Ectodermal cell (in vitro differentiated cells): ENCODE measurements around the gene DPYD.

Experiments
- H3K27ac ChIP-seq: 2 replicates; pipeline ENCODE4 v1.7.0; 2013; ENCODE audit warnings: mild to moderate bottlenecking, low read depth, low read length; ENCODE audit not compliant: insufficient read depth, poor library complexity, severe bottlenecking
- H3K27me3 ChIP-seq: 2 replicates; pipeline ENCODE4 v1.7.0; 2013; ENCODE audit warnings: mild to moderate bottlenecking, low read length; ENCODE audit not compliant: insufficient read depth, control insufficient read depth, poor library complexity, severe bottlenecking
- H3K36me3 ChIP-seq: one replicate; pipeline ENCODE4 v1.7.0; 2013; ENCODE audit warnings: low read length; ENCODE audit not compliant: control insufficient read depth, insufficient read depth
- H3K4me1 ChIP-seq: one replicate; pipeline ENCODE4 v1.7.0; 2013; ENCODE audit warnings: low read length; ENCODE audit not compliant: control insufficient read depth, insufficient read depth
- H3K4me3 ChIP-seq: 2 replicates; pipeline ENCODE4 v1.7.0; 2013; ENCODE audit warnings: low read depth, low read length, control low read depth; ENCODE audit not compliant: insufficient read depth
- H3K9me3 ChIP-seq: 2 replicates; pipeline ENCODE4 v1.7.0; 2013; ENCODE audit warnings: mild to moderate bottlenecking, low read length, moderate library complexity; ENCODE audit not compliant: control insufficient read depth
- WGBS, 2 experiments: methylation state at CpG; one replicate each; pipeline ENCODE4 v1.1.7; 2013; ENCODE audit warnings: missing lambda C conversion rate in 2 of 2; 5-methylcytosine and 5-hydroxymethylcytosine counted together

DPYD gene

GRCh38 chr1:97308131-97308530 lies 612.7 kb downstream of the DPYD start:
- no peaks in the 10 kb centered on the region for H3K27me3 ChIP-seq
- no peak overlapping the region for H3K4me3 ChIP-seq
- H3K9me3 ChIP-seq: no peaks in the 10 kb centered on the region
- WGBS, 2 experiments: 90 to 92% methylated on average over 1 of the region's 1 CpG
- H3K27ac ChIP-seq: no peak overlapping the region
- no peaks in the 10 kb centered on the region for H3K36me3 ChIP-seq
- no peaks in the 10 kb centered on the region for H3K4me1 ChIP-seq

- Histone ChIP-seq H3K27ac (no peak overlapping the region), H3K4me3 (no peak overlapping the region), H3K36me3 (no peaks in the 10 kb centered on the region), H3K27me3 (no peaks in the 10 kb centered on the region), H3K9me3 (no peaks in the 10 kb centered on the region), H3K4me1 (no peaks in the 10 kb centered on the region)
These were observed 613.3 kb downstream of the DPYD start for GRCh38 chr1:97307568-97307967.

- H3K27ac ChIP-seq: no peak overlapping the region
- H3K9me3 ChIP-seq: no peaks in the 10 kb centered on the region
- no peaks in the 10 kb centered on the region for H3K4me1 ChIP-seq
- no peaks in the 10 kb centered on the region for H3K36me3 ChIP-seq
- H3K27me3 ChIP-seq: no peaks in the 10 kb centered on the region
- no peak overlapping the region for H3K4me3 ChIP-seq
- 100% methylated on average over 1 of the region's 2 CpGs; no CpG with 5 or more reads in 1 of the 2 experiments for WGBS, 2 experiments
These were observed 613.7 kb downstream of the DPYD start for GRCh38 chr1:97307151-97307550.

- Histone ChIP-seq H3K9me3 (no peaks in the 10 kb centered on the region), H3K36me3 (no peaks in the 10 kb centered on the region), H3K27me3 (no peaks in the 10 kb centered on the region), H3K4me3 (no peak overlapping the region), H3K4me1 (no peaks in the 10 kb centered on the region), H3K27ac (no peak overlapping the region)
These were observed 614.3 kb downstream of the DPYD start for GRCh38 chr1:97306504-97306903.

GRCh38 chr1:97304366-97304765 lies 616.5 kb downstream of the DPYD start:
- no peaks in the 10 kb centered on the region for H3K9me3 ChIP-seq
- no peak overlapping the region for H3K27ac ChIP-seq
- H3K4me3 ChIP-seq: no peak overlapping the region
- H3K27me3 ChIP-seq: no peaks in the 10 kb centered on the region
- H3K4me1 ChIP-seq: no peaks in the 10 kb centered on the region
- no peaks in the 10 kb centered on the region for H3K36me3 ChIP-seq
- WGBS, 2 experiments: 87 to 93% methylated on average over 2 of the region's 2 CpGs

DNA sequence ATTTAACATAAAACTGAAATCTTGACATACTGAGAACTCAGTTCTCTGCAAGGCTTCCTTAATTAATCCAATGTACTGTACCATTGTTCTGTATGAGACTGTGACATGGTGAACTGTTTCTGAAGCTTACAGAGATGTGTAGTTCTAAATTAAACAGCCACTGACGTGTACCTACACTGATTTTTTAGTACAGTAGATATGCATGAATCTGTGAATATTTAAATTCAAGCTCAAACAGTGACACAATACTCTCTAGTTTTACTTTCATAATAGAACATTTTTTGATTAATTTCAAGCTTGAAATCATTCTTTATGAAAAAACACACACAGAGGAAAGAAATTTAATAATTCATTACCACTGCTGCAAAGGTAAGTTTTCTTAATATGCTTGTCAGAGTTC lies 621.9 kb downstream of the DPYD start:
- no peak overlapping the region for H3K4me3 ChIP-seq
- WGBS, 2 experiments: 100% methylated on average over 1 of the region's 1 CpG
- no peak overlapping the region for H3K27ac ChIP-seq
- no peaks in the 10 kb centered on the region for H3K4me1 ChIP-seq
- no peaks in the 10 kb centered on the region for H3K27me3 ChIP-seq
- no peaks in the 10 kb centered on the region for H3K36me3 ChIP-seq
- no peaks in the 10 kb centered on the region for H3K9me3 ChIP-seq

DNA sequence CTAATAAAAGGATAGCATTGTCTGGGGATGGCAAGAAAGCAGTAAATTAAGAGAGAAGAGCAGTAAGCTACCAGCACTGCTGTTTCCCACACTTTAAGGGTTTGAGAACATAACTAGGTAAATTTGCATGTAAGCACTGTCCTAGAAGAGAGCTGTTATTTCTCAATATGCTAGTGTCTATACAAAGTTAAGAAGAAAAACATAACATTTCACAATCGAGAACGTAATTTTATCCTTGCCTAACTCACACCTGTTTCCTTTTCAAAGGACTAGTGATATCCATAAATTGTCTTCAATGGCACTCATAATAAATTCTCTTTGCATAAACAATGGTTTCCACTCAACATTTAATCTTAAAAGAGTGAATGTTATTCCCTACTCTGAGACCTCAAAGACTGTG lies 623.2 kb downstream of the DPYD start:
- H3K9me3 ChIP-seq: no peaks in the 10 kb centered on the region
- H3K4me3 ChIP-seq: no peak overlapping the region
- WGBS, 2 experiments: 92 to 94% methylated on average over 2 of the region's 2 CpGs
- no peaks in the 10 kb centered on the region for H3K27me3 ChIP-seq
- H3K27ac ChIP-seq: no peak overlapping the region
- H3K36me3 ChIP-seq: no peaks in the 10 kb centered on the region
- no peaks in the 10 kb centered on the region for H3K4me1 ChIP-seq

DNA sequence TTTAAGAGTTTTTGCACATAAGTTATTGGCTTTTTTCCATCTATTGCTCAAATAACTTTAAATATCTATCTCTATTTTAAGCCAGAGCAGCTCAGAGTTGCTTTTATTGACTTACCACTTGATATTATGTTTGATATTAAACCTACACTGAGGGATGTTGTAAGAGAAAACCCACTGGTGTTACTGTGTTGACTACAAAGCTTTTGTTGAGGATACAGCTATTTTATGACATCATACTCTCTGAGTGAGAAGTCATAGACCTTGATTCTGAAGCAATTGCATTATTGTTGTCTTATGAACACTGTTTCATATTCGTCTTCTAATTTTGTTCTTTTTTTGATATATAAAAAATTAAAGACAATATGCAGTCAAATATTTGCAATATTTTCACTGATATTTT lies 638.9 kb downstream of the DPYD start:
- H3K4me3 ChIP-seq: no peak overlapping the region
- WGBS, 2 experiments: no CpG with 5 or more reads among the region's 1 CpG
- H3K9me3 ChIP-seq: no peaks in the 10 kb centered on the region
- H3K27ac ChIP-seq: no peak overlapping the region
- no peaks in the 10 kb centered on the region for H3K36me3 ChIP-seq
- no peaks in the 10 kb centered on the region for H3K4me1 ChIP-seq
- H3K27me3 ChIP-seq: no peaks in the 10 kb centered on the region

GRCh38 chr1:97277891-97278654 lies 642.8 kb downstream of the DPYD start:
- Histone ChIP-seq H3K27ac (no peak overlapping the region), H3K27me3 (no peaks in the 10 kb centered on the region), H3K36me3 (no peaks in the 10 kb centered on the region), H3K4me3 (no peak overlapping the region), H3K4me1 (no peaks in the 10 kb centered on the region), H3K9me3 (no peaks in the 10 kb centered on the region)
- WGBS, 2 experiments: 96 to 100% methylated on average over 1 to 2 of the region's 2 CpGs

DNA sequence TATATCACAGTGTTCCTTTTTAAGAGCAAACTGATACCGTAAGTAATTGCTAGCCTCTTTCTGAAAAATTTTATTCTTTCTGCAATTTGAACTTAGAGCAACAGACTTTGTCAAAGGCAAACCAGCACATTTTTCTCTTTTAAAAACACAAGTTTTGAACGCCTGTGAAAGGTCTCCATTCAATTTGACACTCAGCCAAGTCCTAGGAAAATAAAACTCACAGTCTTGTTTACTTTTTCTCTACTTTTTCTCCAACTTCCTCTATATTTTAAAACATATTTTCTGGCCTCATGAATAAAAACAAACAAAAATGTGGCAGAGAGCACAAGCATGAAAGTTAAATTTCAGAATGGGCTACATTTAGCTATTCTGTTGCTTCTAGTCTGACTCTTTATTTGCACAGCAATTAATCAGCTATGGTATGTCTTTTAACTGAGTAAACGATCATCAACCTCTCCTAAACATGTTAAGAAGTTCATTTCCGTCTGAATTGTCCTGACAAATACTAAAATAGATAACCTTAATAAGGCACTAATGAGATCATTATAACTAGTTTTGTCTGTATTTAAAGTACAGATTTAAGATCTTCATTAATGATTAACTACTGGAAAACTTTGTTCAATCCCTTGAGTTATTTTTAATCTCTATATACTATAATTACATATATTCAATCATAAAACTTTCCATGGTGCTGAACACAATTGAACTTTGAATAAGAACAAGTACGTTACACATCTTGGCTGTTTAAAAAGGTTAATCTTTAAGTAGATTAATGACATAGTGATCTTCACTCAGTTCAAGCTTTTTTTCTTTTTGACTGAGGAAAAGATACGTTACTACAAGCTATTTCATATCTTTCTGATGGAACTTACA lies 648.7 kb downstream of the DPYD start:
- no peaks in the 10 kb centered on the region for H3K27me3 ChIP-seq
- no peak overlapping the region for H3K4me3 ChIP-seq
- H3K27ac ChIP-seq: no peak overlapping the region
- 91 to 95% methylated on average over 3 to 6 of the region's 6 CpGs for WGBS, 2 experiments
- H3K36me3 ChIP-seq: no peaks in the 10 kb centered on the region
- no peaks in the 10 kb centered on the region for H3K9me3 ChIP-seq
- H3K4me1 ChIP-seq: no peaks in the 10 kb centered on the region
